Measurements from ENCODE around the gene PSMB10.

Gene PSMB10

DNA sequence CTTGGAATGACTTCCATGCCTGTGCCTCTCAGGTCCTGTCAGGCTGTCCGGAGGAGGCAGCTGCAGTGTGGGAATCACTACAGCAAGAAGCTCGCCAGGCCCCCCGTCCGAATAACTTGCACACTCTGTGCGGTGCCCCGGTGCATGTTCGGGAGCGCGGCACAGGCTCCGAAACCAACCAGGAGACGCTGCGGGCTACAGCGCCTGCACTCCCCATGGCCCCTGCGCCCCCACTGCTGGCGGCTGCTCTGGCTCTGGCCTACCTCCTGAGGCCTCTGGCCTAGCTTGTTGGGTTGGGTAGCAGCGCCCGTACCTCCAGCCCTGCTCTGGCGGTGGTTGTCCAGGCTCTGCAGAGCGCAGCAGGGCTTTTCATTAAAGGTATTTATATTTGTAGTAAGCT is 50.7 kb downstream of the PSMB10 start:
- DNase-seq = no peak

DNA sequence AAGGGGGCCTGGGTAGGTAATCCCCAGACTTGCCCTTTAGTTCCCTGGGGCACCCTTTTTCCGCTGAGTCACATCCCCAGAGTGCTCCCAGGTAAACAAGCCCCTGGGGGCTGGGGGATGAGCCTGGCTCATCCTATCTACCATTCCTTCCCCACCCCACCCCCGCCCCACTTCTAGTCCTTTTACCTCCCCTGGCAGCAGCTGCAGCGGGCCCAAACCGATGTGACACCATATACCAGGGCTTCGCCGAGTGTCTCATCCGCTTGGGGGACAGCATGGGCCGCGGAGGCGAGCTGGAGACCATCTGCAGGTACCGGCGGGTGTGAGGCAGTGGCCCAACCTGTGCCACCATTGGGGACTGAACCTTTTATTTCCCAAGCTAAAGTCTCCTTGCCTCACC is 51.1 kb downstream of the PSMB10 start:
- no peak for DNase-seq

DNA sequence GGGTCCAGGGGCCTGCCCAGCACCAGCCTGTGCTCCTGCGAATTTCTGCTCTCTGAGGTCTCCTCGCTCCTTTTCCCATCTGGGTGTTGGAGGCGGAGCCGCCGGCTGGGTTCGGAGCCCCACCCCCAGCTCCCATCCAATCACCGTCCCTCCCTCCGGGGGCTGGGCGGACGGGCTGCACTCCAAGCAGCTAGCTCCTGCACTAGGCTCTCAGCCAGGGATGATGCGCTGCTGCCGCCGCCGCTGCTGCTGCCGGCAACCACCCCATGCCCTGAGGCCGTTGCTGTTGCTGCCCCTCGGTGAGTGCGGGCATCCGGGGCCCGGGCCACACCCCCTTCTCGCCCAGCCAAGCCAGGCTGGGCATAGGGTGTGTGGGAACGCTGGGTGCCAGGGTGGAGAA is 52.0 kb downstream of the PSMB10 start, which contains the start of gene NRN1L:
NRN1L (plus strand) TSS at position 202 of the 400 bp plus-strand sequence; CDS start at position 221, 19 bp downstream.
- DNase-seq = no peak
